Activated effector memory CD4-positive, alpha-beta T cell treated with anti-CD3 and anti-CD28 coated beads, Interleukin-2, amount 50 U/mL, for 16 hours (primary cell): ENCODE data around the gene SRCAP.

Experiments used
- DNase-seq: peaks from one replicate; pipeline ENCODE4 v3.0.0-alpha.2; 2020

The SRCAP gene

DNA sequence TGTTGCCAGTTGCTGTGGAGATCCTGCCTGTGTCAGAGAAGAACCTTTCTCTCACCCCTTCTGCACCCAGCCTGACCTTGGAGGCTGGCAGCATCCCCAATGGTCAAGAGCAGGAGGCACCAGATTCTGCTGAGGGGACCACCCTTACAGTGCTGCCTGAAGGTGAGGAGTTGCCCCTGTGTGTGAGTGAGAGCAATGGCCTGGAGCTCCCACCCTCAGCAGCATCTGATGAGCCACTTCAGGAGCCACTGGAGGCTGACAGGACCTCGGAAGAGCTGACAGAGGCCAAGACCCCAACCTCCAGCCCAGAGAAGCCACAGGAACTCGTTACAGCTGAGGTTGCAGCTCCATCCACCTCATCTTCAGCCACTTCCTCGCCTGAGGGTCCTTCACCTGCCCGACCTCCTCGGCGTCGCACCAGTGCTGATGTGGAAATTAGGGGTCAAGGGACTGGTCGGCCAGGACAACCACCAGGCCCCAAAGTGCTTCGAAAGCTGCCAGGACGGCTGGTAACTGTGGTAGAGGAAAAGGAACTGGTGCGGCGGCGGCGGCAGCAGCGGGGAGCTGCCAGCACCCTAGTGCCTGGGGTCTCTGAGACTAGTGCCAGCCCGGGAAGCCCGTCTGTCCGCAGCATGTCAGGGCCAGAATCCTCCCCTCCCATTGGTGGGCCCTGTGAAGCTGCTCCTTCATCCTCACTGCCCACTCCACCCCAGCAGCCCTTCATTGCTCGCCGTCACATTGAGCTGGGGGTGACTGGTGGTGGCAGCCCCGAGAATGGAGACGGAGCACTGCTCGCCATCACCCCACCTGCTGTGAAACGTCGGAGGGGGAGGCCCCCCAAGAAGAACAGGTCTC lies 39.0 kb downstream of the SRCAP start:
- DNase-seq = no peak

DNA sequence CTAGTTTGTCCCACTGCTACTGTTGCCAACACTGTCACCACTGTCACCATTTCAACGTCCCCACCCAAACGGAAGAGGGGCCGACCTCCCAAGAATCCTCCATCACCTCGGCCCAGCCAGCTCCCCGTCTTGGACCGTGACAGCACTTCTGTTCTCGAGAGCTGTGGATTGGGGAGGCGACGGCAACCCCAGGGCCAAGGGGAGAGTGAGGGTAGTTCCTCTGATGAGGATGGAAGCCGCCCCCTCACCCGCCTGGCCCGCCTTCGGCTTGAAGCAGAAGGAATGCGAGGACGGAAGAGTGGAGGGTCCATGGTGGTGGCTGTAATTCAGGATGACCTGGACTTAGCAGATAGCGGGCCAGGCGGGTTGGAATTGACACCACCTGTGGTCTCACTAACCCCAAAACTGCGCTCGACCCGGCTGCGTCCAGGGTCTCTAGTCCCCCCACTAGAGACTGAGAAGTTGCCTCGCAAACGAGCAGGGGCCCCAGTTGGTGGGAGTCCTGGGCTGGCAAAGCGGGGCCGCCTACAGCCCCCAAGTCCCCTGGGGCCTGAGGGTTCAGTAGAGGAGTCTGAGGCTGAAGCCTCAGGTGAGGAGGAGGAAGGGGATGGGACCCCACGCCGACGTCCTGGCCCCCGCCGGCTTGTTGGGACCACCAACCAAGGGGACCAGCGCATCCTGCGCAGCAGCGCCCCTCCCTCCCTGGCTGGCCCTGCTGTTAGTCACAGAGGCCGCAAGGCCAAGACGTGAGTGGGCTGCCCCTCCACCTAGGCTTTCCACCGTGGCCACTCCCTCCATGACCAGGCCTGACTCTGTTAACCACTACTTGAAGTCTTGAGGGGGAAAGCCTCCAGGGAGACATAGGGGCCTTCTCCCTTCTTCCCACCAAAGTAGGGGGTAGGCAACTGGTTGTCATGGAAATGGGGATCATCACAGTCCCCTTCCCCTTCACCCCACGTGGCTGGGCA lies 40.3 kb downstream of the SRCAP start:
- no peak for DNase-seq

DNA sequence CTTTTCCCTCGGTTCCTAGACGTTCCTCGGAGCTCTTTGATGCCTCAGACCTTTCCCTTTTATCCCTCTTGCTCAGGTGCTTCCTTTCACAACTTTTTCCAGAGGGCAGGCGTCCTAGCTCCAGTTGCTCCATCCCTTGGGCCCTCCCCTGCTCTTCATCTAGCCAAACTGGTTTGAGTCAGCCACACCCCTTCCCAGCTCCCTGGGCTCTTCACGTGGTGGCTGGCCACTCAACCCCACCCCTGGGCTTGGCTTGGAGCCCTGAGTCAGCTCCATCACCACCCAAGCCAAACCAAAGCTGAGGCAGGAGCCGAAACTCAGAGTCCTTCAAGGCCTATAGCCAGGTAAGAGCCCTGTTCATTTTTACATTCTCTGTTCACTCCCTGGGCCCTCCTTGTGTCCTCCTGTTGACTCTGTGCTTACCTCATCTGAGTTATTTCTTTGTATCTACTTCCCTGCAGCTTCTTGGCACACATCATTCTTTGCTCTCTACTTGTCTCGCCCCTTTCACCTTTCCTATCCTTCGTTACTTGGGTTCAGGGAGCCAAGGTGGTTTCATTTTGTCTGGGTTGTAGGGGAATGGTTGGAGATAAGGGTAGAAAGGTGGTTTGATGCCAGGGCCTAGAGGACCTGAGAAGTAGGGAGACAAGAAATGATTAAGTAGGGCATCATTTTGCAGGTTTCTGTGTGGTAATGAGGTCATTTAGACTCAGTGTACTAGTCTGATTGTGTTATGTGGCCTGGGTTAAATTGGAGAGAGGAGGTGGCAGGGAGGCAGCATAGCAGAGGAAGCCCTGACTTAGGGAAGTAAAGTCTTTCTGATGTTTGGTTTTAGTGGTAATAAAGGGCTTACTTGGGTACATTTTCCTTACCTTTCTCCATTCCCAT lies 41.6 kb downstream of the SRCAP start:
- DNase-seq = no peak

DNA sequence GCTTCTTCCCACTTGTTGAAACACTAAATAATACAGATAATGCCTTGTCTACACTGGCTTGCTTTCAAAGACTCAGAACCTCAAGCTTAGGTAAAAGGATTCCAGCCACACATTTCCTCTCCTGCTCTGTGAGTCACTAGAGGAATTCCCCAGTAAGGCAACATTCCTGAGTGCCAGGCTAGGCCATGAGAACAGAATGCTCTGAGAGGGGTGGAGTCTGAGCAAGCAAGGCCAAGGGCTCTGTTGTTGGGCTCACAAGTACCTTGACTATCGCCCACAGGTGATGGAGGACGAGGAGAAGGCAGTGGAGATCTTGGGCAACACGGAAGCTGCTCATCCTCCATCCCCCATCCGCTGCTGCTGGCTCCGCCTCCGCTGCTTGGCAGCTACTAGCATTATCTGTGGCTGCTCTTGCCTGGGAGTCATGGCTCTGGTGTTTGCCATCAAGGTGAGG lies 42.5 kb downstream of the SRCAP start:
- DNase-seq = no peak

DNA sequence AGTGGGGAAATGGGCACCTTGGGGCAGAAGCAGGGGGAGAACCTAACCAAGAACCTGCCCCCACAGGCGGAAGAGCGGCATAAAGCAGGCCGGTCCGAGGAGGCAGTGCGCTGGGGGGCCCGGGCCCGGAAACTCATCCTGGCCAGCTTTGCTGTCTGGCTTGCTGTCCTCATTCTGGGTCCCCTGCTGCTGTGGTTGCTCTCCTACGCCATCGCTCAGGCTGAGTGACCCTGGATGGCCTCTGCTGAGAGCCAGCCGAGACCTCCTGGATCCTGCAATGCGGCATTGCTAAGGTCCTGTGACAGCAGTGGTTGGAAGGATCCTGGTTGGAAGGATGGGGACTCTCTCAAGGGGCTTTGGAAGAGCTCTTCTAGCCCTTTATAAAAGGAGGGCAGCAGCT lies 44.7 kb downstream of the SRCAP start:
- peak; percentile 54 for DNase-seq

DNA sequence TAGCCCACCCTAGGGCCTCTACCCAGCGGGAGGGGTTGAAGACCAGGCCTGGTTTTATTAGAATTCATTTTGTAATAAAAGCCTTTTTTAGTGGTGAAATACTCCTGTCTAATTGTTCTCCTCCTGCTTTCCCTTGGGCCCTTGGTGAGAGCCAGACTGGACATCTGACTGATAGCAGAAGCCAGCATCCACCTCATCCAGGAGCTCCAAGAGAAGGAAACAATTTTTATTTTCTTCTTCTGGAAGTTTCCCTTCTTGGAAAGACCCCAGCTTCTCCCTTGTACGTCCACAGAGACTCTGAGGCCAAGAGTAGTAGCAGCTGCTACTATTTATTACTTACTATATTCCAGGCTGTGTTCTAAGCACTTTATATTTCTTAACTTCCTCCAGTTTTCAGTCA lies 45.2 kb downstream of the SRCAP start:
- no peak for DNase-seq

DNA sequence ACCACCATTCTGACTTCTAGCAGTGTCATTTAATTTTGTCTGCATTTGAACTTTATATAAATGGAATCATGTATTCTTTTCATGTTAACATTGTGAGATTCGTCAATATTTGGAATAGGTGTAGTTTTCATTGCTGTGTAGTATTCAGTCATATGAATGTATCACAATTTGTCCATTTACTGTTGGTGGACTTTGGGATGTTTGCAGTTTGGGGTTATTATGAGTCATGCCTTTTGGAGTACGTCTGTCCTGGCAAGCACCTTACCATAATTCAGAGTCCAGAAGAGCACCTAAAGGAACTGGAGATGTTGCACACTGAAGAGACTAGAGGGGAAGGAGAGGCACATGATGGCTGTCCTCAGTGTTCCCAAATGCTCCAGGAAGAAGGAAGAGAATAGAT lies 46.1 kb downstream of the SRCAP start:
- DNase-seq = no peak

DNA sequence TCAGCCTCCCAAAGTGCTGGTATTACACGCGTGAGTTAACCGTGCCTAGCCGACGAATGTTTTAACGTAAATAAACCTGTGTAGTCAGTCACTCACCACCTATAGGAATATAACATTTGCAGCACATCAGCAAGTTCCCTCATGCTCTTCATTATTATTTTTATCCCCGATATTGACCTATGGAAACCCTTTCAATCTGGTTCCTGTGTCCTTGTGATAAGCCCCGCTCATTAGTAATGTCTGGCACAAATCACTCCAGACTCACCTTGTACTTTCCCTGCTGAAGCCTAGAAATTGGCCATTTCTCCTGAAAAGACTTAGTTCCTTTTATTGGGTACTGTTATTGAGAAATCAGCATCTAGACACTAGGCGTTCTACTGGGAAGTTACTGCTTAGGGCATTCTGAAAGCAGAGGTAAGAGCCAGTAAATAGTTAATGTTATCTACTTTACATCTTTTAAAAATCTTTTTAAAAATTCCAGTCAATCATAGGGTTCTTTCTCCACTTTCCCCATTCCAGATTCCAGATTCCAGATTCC lies 47.7 kb downstream of the SRCAP start:
- DNase-seq = no peak

DNA sequence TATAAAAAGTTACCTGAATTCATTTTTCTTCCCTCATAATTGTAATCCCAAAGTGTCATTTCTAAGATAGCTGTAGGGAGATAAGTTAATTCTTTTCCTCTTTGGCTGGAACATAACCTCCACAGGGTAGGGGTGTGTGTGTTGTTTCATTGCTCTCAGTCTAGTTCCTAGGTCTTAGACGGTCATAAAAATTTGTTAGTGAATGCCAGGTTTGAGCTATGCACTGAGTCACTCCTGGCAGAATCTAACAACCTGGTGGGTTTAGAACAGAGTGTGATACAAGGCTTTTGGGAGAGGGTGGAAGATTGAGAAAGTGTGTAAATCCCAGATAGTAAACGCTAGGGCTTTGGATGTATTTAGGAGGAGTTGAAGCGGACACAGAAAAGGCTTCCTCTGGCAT lies 48.4 kb downstream of the SRCAP start:
- no peak for DNase-seq

DNA sequence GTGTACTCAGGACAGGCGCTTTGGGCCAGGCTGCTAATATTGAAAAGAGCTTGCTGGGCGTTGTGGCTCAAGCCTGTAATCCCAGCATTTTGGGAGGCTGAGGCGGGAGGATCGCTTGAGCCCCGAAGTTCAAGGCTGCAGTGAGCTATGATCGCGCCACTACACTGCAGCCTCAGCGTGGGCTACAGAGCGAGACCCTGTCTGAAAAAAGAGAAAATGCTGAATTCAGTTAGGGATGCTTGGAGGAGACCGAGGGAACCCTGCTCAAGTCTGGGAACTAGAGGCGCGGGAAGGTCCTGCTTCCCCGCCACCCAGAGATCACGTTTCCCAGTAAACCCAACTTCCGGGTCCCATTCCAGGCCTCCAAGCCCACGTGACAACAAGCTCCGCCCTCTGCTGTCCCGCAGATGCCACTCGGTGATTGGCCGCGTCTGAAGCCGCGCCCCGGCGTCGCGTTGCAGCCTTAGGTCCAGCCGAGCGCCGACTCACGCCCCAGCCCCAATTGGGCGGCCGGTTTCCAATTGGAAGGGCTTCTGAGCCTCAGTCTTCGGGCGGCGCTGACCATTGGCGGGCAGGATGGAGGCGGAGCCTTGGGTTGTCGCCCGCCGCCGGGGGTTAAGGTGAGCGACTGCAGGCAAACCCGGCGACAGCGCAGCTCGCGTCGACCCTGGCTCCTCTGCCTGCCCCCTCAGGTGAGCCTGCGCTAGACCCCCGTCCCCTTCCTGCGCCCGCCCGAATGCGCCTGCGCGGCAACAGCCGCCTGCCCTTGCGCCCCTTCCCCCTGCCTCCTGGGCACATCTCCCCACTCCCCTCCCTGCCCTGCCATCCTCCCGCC lies 49.0 kb downstream of the SRCAP start, which contains the start of gene PHKG2:
PHKG2 (plus strand) TSS at position 627 of the 835 bp plus-strand sequence. CDS start 396 bp downstream, outside the sequence.
- DNase-seq = peak; percentile 99

DNA sequence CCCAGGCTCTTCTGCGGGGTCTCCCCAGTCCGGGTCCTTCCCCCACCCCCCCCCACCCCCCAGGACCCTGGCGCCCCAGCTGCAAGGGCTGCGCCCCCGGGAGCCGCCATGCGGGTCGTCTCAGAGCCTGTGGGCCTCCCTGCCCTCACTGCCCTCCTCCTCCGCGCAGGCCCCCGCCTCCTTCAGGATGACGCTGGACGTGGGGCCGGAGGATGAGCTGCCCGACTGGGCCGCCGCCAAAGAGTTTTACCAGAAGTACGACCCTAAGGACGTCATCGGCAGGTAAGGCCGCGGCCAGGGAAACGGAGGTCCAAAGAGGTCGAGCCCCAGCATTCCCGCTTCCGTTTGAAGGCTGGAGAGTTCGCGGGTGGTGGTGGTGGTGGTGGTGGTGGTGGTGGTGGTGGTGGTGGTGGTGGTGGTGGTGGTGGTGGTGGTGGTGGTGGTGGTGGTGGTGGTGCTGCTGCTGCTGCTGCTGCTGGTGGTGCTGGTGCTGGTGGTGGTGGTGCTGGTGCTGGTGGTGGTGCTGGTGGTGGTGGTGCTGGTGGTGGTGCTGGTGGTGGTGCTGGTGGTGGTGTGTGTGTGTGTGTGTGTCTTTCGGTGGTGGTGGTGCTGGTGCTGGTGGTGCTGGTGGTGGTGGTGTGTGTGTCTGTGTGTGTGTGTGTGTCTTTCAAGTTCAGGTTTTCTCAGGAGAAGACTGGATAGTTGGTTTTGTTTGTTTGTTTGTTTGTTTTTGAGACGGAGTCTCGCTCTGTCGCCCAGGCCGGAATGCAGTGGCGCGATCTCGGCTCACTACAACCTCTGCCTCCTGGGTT lies 49.9 kb downstream of the SRCAP start:
- DNase-seq = peak; percentile 70

DNA sequence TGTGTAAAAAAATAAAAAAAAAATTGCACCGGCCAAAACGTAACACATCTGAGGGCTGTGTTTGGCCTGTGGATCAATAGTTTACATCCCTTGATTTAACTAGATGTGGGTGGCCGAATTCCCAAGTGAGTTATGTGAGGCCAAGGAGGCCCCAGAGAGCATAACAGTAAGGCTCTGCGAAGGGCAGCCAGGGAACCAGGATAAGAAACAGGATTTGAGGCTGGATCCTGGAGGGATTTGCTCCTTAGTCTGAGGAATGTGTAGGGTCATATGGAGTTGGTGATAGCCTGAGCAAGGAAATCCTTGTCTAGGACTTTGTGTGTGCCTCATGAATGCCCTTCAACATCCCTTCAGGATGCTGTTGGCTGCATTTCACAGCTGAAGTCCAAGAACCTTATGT lies 51.2 kb downstream of the SRCAP start:
- DNase-seq = no peak

DNA sequence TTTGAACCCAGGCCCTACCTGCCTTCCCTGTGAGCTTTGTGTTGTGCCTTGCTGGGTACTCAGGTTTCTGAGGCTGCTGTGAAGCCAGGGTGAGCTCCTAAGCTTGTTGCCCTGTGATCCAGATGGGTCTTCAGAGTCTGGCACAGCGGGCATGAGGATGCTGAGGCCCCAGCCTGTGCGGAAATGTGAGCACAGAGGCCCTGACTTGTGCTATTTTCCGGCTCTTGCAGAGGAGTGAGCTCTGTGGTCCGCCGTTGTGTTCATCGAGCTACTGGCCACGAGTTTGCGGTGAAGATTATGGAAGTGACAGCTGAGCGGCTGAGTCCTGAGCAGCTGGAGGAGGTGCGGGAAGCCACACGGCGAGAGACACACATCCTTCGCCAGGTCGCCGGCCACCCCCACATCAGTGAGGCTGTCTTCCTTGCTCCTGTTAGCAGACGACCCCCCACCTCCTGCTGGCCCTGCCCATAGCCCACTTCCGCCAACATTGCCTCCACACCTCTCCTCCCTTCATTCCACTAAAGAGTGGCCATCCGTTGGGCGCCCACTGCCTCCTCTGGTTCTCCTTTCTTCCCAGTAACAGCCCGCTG lies 52.0 kb downstream of the SRCAP start:
- DNase-seq = peak; percentile 48

DNA sequence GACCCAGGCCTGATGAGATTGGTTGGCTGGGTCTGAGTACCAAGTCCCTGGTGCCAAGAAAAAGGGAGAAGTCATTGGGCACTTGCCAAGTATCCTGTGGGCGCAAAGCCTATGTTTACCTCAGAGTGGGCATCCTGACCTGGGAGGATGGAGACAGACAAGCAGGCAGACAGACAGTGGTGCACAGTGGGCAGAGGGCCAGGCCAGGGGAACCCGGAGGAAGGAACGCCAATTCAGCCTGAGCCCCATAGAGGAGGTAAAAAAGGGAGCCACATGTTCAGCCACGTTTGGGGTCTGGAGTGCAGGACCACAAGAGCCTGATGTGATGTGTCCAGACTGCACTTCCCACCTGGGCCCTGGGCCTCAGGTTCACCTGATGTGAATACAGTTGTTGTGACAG lies 54.6 kb downstream of the SRCAP start:
- DNase-seq = peak; percentile 53

DNA sequence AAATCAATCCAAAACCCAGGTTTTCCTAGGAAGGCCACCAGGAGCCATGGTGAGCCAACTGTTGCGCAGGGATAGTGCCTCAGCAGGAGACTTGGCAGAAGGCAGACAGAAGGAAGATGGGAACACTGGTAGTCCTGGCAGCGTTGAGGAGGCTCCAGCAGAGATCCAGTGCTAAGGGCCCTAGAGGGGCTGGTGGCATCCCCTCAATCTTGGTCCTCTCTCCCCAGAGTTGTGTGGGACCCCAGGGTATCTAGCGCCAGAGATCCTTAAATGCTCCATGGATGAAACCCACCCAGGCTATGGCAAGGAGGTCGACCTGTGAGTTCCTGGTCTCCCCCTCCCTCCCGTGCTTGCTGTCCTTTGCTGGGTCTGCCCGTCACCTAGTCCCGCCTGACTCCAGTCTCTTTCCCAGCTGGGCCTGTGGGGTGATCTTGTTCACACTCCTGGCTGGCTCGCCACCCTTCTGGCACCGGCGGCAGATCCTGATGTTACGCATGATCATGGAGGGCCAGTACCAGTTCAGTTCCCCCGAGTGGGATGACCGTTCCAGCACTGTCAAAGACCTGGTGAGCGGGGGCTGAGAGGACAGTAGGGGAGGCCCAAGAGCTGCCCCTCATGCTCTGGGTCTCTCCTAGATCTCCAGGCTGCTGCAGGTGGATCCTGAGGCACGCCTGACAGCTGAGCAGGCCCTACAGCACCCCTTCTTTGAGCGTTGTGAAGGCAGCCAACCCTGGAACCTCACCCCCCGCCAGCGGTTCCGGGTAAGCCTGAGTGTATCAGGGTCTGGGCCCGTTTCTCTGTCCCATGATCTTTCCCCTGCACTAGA lies 57.2 kb downstream of the SRCAP start:
- DNase-seq = no peak

DNA sequence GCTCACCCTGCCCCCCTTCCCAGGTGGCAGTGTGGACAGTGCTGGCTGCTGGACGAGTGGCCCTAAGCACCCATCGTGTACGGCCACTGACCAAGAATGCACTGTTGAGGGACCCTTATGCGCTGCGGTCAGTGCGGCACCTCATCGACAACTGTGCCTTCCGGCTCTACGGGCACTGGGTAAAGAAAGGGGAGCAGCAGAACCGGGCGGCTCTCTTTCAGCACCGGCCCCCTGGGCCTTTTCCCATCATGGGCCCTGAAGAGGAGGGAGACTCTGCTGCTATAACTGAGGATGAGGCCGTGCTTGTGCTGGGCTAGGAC lies 57.8 kb downstream of the SRCAP start:
- DNase-seq = no peak

DNA sequence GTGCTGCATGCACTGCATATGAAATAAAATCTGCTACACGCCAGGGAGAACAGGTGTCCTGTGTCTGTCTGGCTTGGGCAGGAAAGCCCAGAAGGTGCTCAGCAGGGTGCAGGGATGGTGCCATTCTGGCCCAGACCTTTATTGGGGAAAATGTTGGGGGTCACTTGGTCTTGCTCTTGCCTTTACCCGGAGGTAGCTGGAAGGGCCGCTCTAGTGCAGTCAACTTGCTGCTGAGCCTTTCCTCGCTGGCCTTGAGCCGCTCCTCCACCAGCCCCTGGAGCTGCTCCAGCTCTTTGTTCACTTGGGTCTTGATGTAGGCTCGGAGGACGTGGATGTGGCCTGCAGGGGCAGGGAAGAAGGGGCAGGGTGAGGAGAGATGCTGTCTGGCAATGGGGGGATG lies 58.3 kb downstream of the SRCAP start:
- DNase-seq = no peak

DNA sequence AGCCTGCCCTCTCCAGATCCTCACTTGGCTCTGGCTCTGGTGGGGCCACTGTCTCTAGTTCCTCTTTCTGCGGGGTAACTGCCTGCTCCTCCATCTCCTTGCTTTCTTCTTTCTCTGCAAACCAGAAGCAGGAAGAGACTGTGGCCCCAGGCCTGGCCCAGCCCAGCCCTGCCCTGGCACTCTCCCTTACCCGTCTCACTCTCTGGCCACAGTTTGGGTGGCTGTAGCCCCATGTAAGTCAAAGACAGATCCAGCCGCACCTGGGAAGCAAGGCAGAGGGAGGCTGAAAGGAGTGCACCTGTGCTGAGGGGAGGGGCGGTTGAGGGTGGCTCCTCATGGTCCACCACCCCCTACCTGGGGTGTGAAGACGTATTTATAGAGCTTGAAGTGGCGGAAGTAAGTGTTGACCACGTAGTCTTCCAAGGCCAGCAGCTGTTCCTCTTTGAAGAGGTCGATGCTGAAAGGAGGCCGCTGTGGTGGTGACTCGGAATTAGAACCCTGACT lies 60.1 kb downstream of the SRCAP start:
- DNase-seq = no peak

DNA sequence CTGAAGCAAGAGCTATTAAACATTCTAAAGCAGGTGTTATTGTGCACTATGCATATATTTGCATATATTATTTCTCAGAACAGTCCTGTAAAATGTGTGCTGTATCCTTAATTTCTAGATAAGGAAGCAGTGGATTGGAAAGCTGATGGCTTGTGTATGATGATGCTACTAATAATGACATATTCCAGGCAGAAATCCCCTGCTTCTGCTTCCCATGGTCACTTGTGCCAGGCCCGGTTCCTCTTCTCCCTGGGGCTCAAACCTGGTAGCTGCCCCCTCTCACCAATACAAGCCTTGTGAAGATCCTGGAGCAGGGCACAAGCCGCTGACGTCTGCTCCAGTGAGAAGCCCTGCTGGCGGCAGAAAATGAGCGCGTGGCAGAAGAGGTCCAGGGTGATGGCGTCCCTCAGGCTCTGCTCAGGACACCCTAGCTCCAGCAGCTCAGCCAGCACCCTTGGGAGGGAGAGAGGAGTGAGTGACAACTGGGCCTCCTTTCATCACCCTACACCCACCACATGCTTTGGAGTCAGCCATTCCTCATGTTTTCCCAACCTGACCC lies 61.1 kb downstream of the SRCAP start:
- DNase-seq = no peak
